Measurements from ENCODE around the gene RHBDL3.
"Not testable (repeated sequence)": the region's sequence is repeated elsewhere in the genome, so short reads cannot be mapped to it uniquely, and the experiment has no call there.

The RHBDL3 gene

GRCh38 chr17:32330147-32330546 is 64.5 kb downstream of the RHBDL3 start:
- DNase-seq, result no peak

GRCh38 chr17:32331243-32332040 is 65.8 kb downstream of the RHBDL3 start:
- DNase-seq, result no peak

- DNase-seq, result no peak
These were observed 67.6 kb downstream of the RHBDL3 start for GRCh38 chr17:32333187-32333586.

GRCh38 chr17:32335046-32335445 is 69.4 kb downstream of the RHBDL3 start:
- no peak for DNase-seq

- DNase-seq, result no peak
These were observed 70.1 kb downstream of the RHBDL3 start for GRCh38 chr17:32335687-32336086.

- DNase-seq, result peak; percentile 36
These were observed 75.7 kb downstream of the RHBDL3 start for GRCh38 chr17:32341141-32341856.

GRCh38 chr17:32341857-32342602 is 76.4 kb downstream of the RHBDL3 start, which contains the start of gene C17orf75:
C17orf75 (minus strand) TSS chr17:32342173; CDS start chr17:32342139, 34 bp downstream.
- DNase-seq, result peak; percentile 80

- DNase-seq, result no peak
These were observed 77.1 kb downstream of the RHBDL3 start for GRCh38 chr17:32342603-32343325.

- no peak for DNase-seq
These were observed 80.4 kb downstream of the RHBDL3 start for GRCh38 chr17:32345951-32346600.

- no peak for DNase-seq
These were observed 82.8 kb downstream of the RHBDL3 start for GRCh38 chr17:32348483-32348800.

- no peak for DNase-seq
These were observed 83.8 kb downstream of the RHBDL3 start for GRCh38 chr17:32349503-32349853.

GRCh38 chr17:32349854-32350665 is 84.4 kb downstream of the RHBDL3 start, which contains the start of gene ZNF207:
ZNF207 (plus strand) TSS chr17:32350157; CDS start chr17:32350286, 129 bp downstream.
- peak; percentile 89 for DNase-seq

GRCh38 chr17:32350666-32351418 is 85.2 kb downstream of the RHBDL3 start:
- DNase-seq, result no peak

- not testable (repeated sequence) for DNase-seq
These were observed 87.1 kb downstream of the RHBDL3 start for GRCh38 chr17:32352734-32353133.

GRCh38 chr17:32355649-32356377 is 90.2 kb downstream of the RHBDL3 start:
- DNase-seq, result no peak

GRCh38 chr17:32356378-32356743 is 90.7 kb downstream of the RHBDL3 start:
- DNase-seq, result no peak

GRCh38 chr17:32356750-32357149 is 91.1 kb downstream of the RHBDL3 start:
- no peak for DNase-seq

- DNase-seq, result no peak
These were observed 92.0 kb downstream of the RHBDL3 start for GRCh38 chr17:32357615-32358014.

- DNase-seq, result no peak
These were observed 95.6 kb downstream of the RHBDL3 start for GRCh38 chr17:32361270-32361669.

GRCh38 chr17:32370426-32370825 is 104.8 kb downstream of the RHBDL3 start:
- DNase-seq, result no peak
